Activated CD8-positive, alpha-beta T cell treated with anti-CD3 and anti-CD28 coated beads for 36 hours (primary cell): ENCODE measurements around the gene DAAM1. TPM values are rescaled to one million over a fixed set of nuclear protein-coding genes. Genes with fewer than 3 reads are reported as not detected.

Source experiments
- ATAC-seq: fragments of 200-7000 bp; cut with Tn5 transposase; one replicate; pipeline ENCODE4 v1.10.0; 2021; ENCODE audit warnings: mild to moderate bottlenecking, moderate library complexity
- CTCF ChIA-PET: fragments of 350-600 bp; sonication (Branson Sonifier 250); formaldehyde crosslinking; loops from one replicate; lab custom pipeline; 2021; ENCODE audit warnings: antibody characterized with exemption; lab: Charles Lee
- POLR2A ChIA-PET: fragments of 350-600 bp; sonication (Branson Sonifier 250); formaldehyde crosslinking; loops from one replicate; lab custom pipeline; 2021; ENCODE audit warnings: antibody characterized with exemption; lab: Charles Lee
- DNase-seq: peaks from one replicate; pipeline ENCODE4 v3.0.0-alpha.2; 2020
- H3K27ac Mint-ChIP-seq: one replicate; pipeline ENCODE4 v1.8.0; 2021; ENCODE audit warnings: mild to moderate bottlenecking, mixed read lengths
- H3K27me3 Mint-ChIP-seq: one replicate; pipeline ENCODE4 v1.8.0; 2021; ENCODE audit warnings: mixed read lengths
- H3K36me3 Mint-ChIP-seq: one replicate; pipeline ENCODE4 v1.8.0; 2021; ENCODE audit warnings: low read depth, mixed read lengths
- H3K4me1 Mint-ChIP-seq: one replicate; pipeline ENCODE4 v1.8.0; 2021; ENCODE audit warnings: low read depth, mixed read lengths
- H3K4me3 Mint-ChIP-seq: one replicate; pipeline ENCODE4 v1.8.0; 2021; ENCODE audit warnings: mild to moderate bottlenecking, moderate library complexity, mixed read lengths
- H3K9me3 Mint-ChIP-seq: one replicate; pipeline ENCODE4 v1.8.0; 2021; ENCODE audit warnings: mixed read lengths
- intact Hi-C: fragments of 100-400 bp; cut with micrococcal nuclease; formaldehyde crosslinking; loops from one replicate; pipeline ENCODE4 v1.10.0; 2022
- total RNA-seq, 2 experiments: library from RNA; stranded (reverse); gene quantifications; one replicate each; pipeline ENCODE4 v1.2.3, GENCODE V29; 2021
- TF ChIP-seq, protein P1 (sequence below): fragments of 200-600 bp; IDR thresholded peaks from one replicate; pipeline ENCODE4 v1.8.0; 2022; ENCODE audit warnings: antibody characterized with exemption, mild to moderate bottlenecking

DAAM1 gene
- total RNA-seq, 2 experiments from 2014 or later, result 7.2 to 9.9 TPM

DNA sequence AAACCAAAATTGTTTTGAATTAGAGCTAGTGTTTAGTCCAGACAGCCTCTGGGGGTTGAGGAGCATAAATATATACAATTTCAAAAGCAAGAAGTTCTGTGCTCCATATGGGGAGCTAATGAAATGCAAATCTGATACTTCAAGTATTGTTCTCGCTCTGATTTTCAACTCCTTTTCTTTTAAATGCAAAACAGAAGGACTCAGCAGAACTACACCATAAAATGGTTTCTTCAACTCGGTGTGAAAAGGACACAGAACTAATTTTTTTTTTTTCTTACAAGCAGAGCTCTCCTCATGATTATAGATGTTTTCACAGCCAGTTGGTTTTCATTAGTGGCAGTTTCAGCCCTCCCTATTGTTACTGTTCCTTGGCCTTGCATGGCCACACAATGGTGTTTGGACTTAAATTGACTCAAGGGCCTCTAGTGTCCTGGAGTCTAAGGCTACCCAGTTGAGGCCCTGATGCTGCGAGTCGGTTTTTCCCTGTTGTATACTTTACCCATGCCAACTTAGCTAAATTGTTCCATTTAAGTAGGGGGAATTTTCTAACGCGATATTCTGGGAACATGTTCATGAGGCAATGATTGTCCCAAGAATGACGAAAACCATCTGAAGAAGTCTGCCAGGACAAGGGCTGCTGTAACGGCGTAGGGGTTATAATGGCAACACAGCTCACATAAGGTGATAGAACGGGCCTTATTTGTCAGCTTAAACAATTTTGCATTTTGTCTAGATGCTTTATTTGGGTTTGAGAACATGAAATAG, 156.4 kb downstream of the DAAM1 start:
- no peaks in the 10 kb centered on the region for H3K9me3 Mint-ChIP-seq
- H3K27ac Mint-ChIP-seq, result no peak overlapping the region
- DNase-seq, result no peak
- ChIA-PET POLR2A (interaction anchor here (1.0 kb wide), 1 partner anchor 8 kb away, joined by 3 read pairs; no protein-coding TSS in a partner anchor), CTCF (interaction anchor here (1.0 kb wide), 1 partner anchor 13 kb away, joined by 5 read pairs; no protein-coding TSS in a partner anchor)
- intact Hi-C loops, result no loop called here
- ATAC-seq, result no peak
- TF ChIP-seq, protein P1, sequence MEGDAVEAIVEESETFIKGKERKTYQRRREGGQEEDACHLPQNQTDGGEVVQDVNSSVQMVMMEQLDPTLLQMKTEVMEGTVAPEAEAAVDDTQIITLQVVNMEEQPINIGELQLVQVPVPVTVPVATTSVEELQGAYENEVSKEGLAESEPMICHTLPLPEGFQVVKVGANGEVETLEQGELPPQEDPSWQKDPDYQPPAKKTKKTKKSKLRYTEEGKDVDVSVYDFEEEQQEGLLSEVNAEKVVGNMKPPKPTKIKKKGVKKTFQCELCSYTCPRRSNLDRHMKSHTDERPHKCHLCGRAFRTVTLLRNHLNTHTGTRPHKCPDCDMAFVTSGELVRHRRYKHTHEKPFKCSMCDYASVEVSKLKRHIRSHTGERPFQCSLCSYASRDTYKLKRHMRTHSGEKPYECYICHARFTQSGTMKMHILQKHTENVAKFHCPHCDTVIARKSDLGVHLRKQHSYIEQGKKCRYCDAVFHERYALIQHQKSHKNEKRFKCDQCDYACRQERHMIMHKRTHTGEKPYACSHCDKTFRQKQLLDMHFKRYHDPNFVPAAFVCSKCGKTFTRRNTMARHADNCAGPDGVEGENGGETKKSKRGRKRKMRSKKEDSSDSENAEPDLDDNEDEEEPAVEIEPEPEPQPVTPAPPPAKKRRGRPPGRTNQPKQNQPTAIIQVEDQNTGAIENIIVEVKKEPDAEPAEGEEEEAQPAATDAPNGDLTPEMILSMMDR, result no peak
- peaks cover under 1% of the 10 kb centered on the region for H3K36me3 Mint-ChIP-seq
- H3K27me3 Mint-ChIP-seq, result no peaks in the 10 kb centered on the region
- H3K4me3 Mint-ChIP-seq, result no peak overlapping the region
- H3K4me1 Mint-ChIP-seq, result no peaks in the 10 kb centered on the region

DNA sequence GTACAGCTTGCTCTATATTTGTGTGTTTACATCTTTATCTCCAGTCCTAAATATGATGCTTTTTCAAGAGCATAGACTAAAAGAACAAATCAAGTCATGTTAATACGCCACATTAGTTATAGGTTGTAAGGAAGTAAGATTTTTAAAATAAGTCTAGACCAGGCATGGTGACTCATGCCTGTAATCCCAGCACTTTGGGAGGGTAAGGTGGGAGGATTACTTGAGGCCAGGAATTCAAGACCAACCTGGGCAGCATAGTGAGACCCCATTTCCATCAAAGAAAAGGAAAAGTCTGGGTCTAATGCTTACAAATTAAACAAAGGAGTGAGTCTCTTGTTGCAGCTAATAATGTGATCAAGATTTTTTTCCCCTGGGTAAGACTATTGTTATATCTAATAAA, 157.9 kb downstream of the DAAM1 start:
- H3K27me3 Mint-ChIP-seq, result no peaks in the 10 kb centered on the region
- intact Hi-C loops, result no loop called here
- TF ChIP-seq, protein P1, result no peak
- no peak overlapping the region for H3K27ac Mint-ChIP-seq
- ATAC-seq (no peak), DNase-seq (no peak)
- H3K36me3 Mint-ChIP-seq, result no peaks in the 10 kb centered on the region
- ChIA-PET POLR2A (no interaction called here), CTCF (no interaction called here)
- H3K4me1 Mint-ChIP-seq, result no peaks in the 10 kb centered on the region
- no peaks in the 10 kb centered on the region for H3K9me3 Mint-ChIP-seq
- H3K4me3 Mint-ChIP-seq, result no peak overlapping the region

DNA sequence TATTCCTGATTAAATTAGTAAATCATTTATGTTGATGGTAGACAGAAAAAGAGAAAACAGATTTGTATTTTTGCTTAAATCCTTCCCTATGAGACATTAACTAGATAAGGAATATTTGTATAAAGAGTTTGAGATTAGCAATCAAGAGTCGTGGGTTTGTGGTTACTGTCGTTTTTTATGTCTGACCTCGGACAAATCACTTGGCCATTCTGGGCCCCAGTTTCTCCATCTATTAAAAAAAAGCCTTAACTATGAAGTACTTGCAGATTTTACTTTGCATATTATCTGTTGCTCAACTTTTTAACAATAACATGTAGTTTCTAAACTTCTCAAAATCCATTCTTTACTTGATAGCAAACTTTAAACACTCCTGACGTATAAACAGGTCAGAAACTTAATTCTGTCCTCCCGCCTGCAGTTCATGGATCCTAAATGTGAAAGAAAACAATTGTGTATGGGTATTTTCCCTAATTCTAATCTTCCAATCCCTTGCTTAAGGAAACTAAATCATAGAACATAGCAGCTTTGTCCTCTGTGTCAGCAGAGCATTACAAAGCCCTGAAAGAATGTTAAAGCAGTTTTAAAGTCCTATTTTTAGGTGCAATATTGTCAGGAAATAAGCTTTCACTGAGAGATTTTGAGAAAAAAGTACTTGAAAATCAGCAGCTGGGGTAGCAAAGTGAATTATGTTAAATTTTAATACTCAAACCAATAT, 158.5 kb downstream of the DAAM1 start:
- TF ChIP-seq, protein P1, result no peak
- ATAC-seq (no peak), DNase-seq (no peak)
- H3K9me3 Mint-ChIP-seq, result no peaks in the 10 kb centered on the region
- no peaks in the 10 kb centered on the region for H3K27me3 Mint-ChIP-seq
- H3K4me3 Mint-ChIP-seq, result no peak overlapping the region
- no peaks in the 10 kb centered on the region for H3K4me1 Mint-ChIP-seq
- H3K27ac Mint-ChIP-seq, result no peak overlapping the region
- POLR2A ChIA-PET, result no interaction called here
- CTCF ChIA-PET, result no interaction called here
- no peaks in the 10 kb centered on the region for H3K36me3 Mint-ChIP-seq
- intact Hi-C loops, result no loop called here

DNA sequence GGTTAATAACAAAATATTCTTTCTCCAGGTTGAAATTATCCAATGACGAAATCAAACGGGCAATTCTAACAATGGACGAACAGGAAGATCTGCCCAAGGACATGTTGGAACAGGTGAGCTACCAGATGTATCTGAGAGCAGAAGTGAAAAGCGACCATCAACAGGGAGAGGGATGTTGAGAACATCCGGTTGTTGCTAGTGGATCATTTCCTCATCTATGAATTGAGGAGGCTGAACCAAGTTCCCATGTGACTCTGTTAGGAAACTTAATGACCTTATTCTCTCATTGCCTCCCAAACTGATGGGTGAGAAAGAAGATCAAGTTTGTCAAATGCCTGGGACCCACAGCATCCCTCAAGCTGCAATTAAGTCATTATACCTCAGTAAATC, 159.0 kb downstream of the DAAM1 start:
- no peaks in the 10 kb centered on the region for H3K36me3 Mint-ChIP-seq
- TF ChIP-seq, protein P1, result no peak
- no peaks in the 10 kb centered on the region for H3K27me3 Mint-ChIP-seq
- no peaks in the 10 kb centered on the region for H3K9me3 Mint-ChIP-seq
- no peak overlapping the region for H3K27ac Mint-ChIP-seq
- intact Hi-C loops, result no loop called here
- H3K4me3 Mint-ChIP-seq, result no peak overlapping the region
- POLR2A ChIA-PET, result interaction anchor here (0.6 kb wide), 1 partner anchor 145 kb away, joined by 3 read pairs; no protein-coding TSS in a partner anchor
- DNase-seq, result no peak
- CTCF ChIA-PET, result no interaction called here
- no peak for ATAC-seq
- no peaks in the 10 kb centered on the region for H3K4me1 Mint-ChIP-seq

DNA sequence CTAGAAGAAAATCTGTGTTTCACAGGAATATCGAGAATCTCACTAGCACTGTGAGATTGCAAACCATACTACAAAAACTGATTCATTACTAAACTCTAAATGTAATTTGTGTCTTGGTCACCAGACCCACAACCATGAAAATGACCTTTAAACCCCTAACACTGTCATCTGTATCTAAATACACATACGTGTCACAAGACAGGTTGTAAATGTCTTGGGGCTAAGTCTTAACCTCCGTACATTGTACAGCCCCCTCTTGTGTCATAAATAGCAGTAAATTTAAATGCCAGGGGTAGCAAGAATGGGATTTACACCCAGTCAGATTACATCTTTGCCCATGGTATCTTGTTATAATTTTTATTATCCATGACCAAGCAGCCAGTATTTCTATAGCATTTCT, 159.4 kb downstream of the DAAM1 start:
- DNase-seq (no peak), ATAC-seq (no peak)
- Mint-ChIP-seq H3K4me3 (no peak overlapping the region), H3K27me3 (no peaks in the 10 kb centered on the region), H3K27ac (no peak overlapping the region), H3K4me1 (no peaks in the 10 kb centered on the region), H3K9me3 (no peaks in the 10 kb centered on the region), H3K36me3 (peaks cover under 1% of the 10 kb centered on the region)
- TF ChIP-seq, protein P1, result no peak
- intact Hi-C loops, result no loop called here
- ChIA-PET POLR2A (interaction anchor here (0.6 kb wide), 1 partner anchor 145 kb away, joined by 3 read pairs; no protein-coding TSS in a partner anchor), CTCF (no interaction called here)
